CD4-positive, alpha-beta T cell treated with Interleukin-4 for 4 hours (primary cell): ENCODE measurements around the gene GPR137B.
A peak's percentile ranks its signal among the peaks of the same experiment; 100 is the strongest.

Experiments
- DNase-seq: peaks from one replicate; pipeline ENCODE4 v3.0.0-alpha.2; 2020

GPR137B gene

DNA sequence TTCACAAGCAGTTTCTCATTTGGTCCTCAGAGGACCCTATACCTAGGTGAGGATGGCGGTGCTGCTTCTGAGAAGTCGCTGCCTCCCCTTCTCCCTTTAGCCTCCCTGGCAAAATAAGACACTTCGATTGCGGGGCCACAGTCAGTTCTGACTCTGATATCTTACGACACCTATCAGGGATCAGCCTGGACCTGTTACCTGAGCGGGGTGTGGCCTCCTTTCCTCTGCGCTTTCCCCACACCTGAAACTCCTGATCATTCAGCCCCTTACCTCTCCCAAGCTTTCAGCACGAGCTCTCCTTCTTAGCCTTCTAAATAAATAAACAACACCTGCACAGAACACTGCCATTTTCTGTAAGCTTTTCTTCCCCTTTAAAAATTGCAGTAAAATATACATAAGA is 24.6 kb upstream of the GPR137B start:
- no peak for DNase-seq

DNA sequence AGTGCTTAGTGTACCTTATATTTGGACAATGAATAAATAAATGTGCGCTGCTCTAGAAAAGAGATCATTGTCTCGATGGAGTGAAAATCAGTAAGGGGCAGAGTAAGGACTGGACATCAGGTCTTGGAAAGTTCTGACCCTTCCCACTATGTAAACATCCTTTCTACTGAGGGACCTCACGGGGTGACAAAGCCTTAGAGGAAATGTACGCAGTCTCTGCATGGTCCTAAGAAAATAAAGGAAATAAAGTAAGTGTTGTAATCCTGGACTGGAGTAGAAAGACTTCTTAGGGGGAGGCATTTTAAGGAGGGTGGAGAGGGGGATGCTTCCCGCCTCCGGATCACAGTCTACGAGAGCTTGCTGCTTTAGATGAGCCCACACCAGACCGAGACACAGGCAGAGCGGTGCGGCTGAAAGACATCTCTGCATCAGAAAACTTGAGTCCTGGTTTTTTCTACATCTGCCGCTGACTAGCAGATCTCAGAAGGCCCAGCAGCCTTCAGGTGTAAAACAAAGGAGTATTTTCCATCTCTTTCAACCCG is 22.3 kb upstream of the GPR137B start:
- no peak for DNase-seq

DNA sequence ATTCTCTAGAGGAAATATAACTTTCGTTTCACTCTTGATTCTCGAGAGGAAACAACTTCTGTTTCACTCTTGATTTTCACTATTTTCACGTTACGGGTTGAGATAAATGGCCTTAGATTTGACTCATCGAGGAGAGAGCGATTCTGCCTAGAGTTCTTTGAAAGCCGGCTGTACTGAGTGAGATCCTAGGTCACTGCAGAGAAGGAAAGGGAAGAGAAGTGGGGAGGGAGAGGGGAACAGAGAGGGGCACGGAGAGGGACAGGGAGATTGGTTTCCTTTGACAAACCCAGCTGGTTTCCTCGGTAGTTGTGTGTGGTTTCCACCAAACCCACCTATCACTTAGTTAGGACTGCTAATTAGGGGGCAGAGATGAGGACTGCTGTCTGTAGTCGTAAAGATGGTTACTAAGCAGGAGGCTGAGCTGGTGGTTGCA is 21.6 kb upstream of the GPR137B start:
- peak; percentile 16 for DNase-seq

DNA sequence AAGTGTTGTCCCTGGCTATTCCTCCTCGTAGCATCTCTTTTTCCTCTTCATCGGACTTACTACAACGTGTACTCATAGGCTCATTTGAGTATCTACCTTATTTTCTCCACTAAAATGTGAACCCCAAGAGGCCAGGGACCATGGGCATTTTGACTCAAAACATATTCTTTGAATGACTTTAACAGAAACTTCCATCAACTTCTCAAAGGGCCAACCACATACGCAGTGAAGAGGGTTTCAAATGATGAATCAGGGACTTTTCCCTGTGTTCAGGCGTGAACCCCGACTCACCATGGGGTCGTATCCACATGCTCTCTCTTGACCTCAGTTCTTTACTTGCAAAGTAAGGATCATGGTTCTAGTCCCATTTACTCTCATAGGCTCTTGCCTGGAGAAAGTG is 20.2 kb upstream of the GPR137B start:
- no peak for DNase-seq

DNA sequence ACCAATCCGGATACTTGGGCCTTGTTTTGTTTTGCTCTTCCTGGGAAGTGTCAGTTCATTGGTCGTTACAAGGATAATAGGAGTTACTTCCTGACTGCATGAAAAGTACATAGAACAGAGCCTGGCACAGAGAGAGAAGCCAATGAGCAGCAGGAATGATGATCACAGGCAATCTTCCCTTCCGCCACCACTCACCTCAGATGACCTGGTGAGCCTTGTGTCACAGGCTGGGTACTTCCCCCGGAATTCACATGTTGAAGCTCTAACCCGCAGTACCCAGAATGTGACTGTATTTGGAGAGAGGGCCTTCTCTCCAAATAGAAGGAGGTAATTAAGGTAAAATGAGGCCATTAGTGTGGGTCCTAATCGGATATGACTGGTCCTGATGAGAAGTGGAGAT is 18.8 kb upstream of the GPR137B start:
- DNase-seq = no peak

DNA sequence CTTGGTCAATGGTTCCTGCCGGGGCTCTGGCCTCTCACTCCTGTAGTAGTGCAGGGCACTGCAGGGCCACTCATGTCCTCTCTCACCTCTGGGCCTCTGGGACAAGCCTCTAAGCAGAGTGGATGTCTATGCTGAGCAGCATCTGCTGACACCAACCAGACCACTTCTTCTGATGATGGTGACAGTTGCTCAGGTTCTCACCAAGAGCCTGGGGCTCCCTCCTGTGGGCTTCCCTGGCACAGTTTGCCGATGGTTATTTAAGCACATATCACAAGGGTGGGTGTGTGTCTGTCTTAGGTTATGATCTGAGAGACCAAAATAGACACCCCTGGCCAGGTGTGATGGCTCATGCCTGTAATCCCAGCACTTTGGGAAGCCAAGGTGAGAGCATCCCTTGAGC is 17.4 kb upstream of the GPR137B start:
- no peak for DNase-seq

DNA sequence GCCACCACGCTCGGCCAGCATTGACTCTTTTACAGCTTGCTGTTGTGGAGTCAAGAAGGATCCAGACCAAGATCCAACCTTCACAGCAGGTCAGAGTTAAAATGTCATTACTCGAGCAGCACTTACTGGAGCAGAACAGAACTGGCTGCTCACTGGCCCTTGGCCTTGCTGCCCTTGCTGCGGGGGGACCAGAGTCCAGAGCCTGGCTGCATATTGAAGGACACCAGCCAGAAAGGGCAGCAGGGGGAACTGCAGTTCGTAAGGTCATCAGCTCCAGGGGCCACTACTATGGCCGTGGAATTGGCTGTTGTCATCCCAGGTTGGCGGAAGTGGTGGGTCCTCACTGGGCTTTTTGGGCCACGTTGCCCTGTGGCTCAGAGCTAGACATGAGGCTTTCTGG is 15.3 kb upstream of the GPR137B start:
- no peak for DNase-seq

DNA sequence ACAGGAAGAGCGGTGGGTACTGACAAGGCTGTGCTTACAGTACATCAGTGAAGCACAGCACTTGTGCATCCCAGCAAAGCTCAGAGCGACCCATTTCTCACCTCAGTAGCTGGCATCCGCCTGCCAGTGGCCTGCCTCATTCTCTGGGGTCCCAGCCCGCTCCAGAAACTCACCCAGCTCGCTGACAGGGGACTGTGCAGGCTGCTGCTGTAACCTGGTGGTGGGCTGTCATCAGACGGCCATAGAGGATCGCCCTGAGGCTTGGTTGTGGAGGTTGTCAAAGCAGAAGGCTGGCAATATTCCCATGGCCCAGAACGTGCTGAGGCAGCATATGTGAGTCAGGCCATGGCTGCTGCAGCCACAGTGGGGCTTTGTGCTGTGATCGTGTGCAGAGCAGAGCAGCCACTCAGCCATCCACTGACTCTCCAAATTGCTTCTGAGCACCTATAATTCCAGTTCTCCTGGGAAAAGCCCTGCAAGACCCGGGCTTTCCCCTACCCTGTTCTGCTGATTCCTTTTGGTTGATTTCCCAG is 13.6 kb upstream of the GPR137B start:
- no peak for DNase-seq

DNA sequence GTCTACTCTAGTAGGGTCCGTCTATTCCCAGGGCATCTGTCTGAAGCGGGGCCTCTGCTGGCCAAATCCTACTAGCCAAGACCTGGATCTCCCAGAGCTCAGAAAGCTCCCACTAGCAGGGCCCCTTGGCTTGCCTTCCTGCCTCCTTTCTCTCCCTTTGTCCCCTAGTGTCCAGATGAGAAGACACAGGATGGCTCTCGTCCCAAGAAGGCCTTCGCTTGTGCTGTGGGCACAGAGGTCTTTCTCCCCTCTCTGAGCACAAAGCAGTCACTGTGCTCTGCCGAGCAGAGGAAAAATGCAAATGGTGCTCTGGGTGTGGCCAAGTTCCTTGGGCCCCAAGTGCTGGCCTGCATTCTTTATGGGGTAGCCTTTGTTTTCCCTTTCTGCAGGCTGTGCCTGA is 13.0 kb upstream of the GPR137B start:
- DNase-seq = no peak

DNA sequence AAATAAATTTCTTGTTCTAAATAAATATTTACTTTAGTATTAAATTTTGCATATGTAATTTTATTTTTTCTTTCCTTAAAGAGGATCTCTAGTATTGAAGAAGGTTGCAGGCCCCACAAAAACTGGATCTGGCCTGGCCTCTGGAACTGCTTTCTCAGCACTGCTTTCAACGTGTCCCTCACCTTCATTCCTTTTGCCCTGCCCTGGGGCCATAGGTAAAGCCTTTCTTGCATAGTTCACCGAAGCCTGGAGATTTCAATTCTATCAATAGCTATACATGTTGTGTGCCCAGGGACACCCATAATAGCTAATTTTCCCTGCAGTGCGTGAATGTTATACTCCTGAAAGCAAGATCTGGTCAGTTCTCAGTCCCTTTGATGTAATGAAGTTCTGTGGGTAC is 12.0 kb upstream of the GPR137B start:
- no peak for DNase-seq

DNA sequence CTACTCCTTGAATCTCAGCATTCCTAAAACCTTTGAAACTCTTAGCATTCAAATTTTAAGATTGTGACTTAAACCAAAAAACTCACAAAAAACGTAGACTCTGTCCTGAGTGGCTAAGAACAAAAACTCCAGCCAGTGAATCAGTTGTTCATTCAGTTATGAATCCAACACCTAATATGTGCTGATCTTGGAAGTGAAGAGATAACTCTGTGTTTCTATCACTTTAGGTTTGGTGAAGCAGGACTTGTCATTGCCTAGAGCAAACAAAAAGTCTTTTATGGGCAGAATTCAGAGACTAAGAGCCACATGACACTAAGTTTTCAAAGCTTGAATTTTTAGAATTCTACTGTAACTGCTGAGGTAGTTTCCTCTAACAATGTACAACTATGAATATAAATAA is 10.4 kb upstream of the GPR137B start:
- no peak for DNase-seq

DNA sequence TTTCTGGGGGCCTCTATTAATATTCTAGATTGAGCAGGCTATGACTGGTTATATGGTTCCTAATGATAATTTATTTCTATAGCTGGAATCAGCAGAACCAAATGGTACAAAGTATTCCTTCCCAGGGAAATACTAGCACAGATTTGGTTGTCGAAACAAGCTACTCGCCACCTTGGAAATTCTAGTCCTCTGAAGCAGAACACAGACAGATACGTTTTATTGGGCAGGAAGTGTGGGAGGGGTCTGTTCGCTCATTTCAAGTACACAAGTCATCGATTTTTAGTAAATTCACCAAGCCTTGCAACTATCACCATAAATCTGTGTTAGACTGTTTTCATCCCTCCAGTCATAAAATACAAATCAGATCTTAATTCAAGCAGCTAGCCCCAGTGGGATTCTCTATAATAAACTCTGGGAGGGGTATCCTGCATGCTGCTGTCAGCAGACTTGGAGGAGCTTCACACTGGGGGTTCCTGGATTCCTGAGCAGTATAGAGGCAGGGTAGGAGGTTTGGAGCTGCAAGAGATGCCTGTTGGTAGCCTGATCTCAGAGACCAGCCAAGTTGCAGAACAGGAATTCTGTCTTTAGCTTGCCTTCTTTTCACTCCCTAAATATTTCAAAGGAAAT is 9.8 kb upstream of the GPR137B start:
- no peak for DNase-seq

DNA sequence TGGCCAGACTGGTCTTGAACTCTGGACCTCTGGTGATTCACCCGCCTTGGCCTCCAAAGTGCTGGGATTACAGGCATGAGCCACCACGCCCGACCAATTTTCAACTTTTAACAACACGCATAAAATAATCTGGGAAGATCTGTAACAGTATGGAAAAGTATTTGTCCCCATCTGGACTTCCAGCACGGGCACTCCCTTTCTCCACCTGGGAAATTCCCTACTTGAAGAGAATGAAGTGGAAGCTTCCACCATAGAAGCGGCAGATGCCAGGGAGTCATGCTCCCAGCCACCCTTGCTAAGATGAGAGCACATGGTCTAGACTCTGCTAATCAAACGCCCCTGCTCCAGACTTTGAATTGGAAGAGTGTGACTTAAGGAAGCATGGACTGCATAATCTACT is 9.0 kb upstream of the GPR137B start:
- no peak for DNase-seq

DNA sequence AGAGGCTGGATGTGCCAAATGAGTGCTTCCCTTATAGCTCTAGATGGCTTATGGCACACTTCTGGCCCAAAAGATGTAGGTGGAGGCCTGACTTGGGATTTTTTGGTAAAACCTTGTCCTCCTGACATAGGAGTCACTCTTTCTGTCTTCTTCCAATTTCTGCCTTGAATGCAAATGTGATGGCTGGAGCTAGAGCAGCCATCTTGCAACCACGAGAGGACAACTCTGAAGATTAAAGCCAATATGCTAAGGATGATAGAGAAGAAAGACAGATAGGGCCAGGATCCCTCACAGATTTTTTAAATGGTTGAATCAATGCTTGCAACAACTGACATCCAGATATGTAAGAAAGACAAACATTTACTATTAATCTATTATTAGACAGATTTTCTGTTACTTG is 8.5 kb upstream of the GPR137B start:
- no peak for DNase-seq

DNA sequence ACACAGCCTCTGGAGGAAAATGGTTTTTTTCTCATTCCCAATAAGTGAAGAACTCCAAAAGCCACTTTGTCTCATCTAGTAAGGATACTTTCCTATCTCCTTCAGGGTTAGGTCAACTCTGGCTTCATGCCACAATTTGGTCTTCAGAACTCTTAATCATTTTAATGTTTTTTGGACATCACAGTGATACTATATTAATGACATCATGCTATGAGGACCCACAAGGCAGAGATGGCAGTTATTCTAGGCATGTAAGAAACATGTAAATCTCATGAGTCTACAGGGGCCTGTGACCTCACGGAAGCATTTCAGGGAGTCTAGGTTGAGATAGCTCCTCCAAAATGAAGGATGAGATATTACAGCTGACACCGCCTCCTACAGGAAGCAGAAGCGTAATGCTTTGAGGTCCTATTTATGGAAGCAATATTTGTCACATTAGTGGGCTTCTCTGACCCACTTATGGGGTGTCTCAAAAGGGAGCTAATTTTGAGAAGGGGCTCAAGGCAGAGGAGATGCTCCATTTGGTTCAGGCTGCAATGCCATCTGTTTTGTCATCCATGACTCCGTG is 5.0 kb upstream of the GPR137B start:
- DNase-seq = no peak

DNA sequence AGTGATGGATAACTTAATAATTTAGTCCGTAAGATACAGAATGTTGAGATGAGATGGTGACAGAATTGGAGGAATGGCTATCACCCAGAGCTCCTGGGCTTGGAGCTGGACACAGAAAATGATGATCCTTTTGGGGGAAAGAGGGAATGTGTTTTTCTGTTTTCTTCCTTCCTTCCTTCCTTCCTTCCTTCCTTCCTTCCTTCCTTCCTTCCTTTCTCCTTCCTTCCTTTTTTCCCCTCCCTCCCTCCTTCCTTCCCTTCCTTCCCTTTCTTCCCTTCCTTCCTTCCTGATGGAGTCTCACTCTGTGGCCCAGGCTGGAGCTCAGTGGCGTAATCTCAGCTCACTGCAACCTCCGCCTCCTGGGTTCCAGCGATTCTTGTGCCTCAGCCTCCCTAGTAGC is 2.8 kb upstream of the GPR137B start:
- DNase-seq = no peak

DNA sequence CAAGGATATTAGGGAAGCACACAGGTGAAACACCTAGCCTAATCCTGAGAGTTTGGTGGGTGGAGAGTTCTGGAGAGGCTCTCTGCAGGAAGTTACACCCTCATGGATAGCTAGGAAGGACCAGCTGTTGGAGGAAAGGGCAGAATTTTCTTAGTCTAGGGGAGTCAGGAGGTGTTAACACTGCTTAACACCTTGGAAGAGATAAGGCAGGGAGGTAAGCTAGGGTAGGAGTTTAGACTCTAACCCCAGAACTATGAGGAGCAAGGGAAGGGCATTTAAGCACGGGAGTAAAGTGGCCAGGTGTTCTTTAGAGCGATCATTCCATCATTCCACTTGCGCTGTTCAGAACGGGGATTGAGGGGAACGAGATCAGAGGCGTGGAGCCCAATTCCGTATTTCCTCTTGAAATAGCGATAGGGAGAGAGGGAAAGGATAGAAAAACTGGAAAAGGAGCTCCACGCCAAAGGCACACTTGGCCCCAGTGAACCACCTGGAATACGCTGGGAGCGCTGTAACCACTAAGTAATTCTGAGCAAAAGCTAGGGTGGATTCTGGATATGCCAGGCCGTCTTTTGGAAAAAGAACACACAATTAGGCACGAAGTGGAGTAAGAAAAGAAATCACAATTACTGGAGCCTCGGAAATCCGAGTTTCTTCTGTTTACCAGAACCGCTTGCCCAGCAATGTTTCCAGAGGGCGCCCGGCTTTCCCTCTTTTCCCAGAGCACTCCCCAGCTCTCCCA is 1.5 kb upstream of the GPR137B start:
- DNase-seq = no peak

DNA sequence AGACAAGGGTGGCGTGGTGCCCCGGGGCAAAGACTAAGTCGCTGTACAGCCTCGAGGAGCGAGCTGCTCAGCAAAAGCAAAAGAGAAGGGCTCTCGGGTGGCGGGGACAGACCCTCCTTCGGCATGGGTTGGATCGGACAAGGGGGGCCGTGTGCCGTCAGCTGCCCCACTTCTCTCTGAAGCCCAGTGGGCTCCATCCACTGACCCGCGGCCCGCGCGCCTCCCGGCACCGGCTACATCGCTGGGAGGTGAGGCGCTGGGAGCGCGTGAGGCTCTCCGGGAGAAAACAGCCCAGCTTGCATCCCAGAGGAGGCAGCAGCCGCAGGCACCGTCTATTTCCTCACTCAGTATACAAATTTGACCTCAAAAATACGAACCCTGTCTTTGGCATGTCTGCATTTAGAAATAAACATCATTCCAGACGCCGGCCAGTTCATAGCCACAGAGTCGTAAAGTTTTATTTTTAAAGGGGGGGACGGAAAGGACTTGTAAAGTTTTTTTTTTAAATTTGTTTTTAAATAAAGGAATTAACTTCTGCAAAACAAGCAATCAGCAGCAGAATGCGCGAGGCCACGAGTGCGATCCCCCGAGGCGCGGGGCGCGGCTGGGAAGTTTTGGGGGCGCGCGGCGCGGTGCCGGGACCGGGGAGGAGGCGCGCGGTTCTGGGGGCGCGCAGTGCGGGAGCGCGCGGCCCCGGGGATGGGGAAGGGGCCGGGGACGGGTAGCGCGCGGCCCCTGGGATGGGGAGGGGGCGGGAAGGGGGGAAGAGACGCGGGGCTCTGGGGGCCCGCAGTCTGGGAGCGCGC is 689 bp upstream of the GPR137B start:
- DNase-seq = no peak

DNA sequence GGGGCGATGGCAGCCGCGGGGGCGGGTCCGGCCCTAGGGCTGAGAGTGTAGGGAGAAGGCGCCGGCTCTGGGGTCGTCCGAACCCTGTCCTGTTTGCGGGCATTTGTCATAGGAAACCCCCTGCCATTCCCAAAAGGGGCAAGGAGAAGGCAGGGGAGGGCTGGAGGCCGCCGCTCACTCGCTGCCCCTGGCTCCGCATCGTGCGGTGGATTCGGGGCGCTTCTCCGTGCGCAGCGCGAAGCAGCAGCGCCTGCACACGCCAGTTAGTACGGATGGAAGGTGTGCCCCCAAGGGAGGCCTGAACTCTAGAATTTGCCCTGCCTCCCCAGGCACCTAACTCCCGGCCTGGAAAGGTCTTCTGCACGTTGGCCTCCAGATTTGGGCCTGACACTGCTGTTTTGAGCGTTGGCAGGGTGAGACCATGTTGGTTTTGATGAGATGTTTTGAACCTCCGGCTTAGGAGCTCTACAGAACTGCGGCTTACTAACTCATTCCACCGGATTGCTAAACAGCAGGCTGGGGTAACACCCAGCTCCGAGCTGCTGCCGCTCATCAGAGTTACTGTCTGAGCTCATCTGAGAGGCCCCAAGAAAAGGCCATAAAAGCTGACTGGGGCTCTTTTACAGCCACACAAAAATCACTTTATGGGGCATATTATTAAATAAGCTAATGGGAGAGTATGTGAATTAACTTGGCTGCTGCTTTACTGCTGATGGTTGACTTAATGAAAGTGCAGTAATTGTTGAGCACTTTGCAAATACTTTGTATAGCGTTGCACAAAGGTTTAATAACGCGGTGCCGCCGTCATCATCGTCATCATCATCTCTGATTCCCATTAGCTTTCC is 987 bp downstream of the GPR137B start:
- DNase-seq = peak; percentile 28

DNA sequence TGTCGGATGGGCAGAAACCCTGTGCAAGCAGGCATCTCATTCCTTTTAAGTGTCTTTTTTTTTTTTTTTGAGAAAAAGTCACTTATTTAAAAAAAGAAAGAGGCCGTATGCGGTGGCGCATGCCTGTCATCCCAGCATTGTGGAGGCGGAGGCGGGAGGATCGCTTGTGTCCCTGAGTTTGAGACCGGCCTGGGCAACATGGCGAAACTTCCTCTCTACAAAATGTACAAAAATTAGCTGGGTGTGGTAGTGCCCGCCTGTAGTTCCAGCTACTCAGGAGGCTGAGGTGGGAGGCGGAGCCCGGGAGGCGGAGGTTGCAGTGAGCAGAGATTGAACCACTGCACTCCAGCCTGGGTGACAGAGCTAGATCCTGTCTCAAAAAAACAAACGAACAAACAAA is 1.7 kb downstream of the GPR137B start:
- DNase-seq = no peak

DNA sequence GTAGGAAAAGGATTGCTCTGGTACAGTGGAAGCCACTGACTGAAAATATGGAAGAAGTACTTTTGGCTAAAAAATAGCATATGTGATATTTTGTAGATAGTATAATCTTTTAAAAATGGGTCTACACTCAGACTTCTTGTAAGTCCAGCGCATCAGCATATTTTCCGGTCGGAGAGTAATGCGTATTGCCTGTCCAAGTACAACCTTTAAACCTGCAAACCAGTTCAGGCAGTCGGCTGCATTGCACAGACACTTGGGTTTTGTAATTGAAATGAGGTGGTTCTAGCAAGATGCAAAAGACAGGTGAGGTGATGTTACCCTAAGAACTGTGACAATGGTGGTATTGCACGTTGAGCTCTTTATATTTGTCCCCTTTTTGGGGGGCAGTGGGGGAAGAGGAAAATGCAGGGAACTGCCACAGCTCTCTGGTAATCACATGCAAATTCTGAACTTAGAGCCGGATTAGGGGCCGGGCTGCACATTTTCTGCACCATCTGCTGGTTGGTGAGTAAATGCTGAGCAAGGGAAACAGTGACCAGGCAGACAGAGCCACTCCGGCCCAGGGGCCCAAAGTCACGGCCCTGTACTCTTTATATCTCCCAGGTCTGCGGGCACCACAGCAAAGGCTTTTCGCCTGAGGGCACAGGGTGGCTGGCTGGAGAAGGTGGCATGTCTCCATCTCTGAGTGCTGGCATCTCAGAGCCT is 2.3 kb downstream of the GPR137B start:
- DNase-seq = no peak

DNA sequence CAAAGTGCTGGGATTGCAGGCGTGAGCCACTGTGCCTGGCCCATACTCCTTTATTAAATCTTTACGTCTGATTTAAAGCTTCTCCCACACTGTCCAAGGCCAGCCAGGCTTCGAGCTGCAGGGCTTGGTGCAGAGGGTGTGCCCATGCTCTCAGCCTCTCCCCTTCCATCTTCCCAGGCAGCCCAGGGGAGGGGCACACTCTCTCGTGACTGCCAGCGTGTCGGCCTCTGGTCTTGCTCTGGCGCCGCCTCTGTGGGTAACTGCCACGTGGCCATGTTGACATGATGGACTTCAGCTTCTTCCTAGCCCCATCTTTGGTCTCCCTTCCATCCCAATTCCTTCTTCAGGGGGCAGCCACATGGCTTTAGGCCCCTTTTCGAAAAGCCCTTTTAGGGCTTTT is 4.7 kb downstream of the GPR137B start:
- no peak for DNase-seq
